Chondrocyte (in vitro differentiated cells): ENCODE data around the gene EIF5B. TPM values are rescaled to one million over a fixed set of nuclear protein-coding genes. Genes with fewer than 3 reads are reported as not detected.
A peak's percentile ranks its signal among the peaks of the same experiment; 100 is the strongest.
"Not testable (repeated sequence)": the region's sequence is repeated elsewhere in the genome, so short reads cannot be mapped to it uniquely, and the experiment has no call there.

Experiments
- DNase-seq: peaks from one replicate; pipeline ENCODE4 v3.0.0; 2021; ENCODE audit warnings: mixed read lengths, low spot score
- H3K27ac Mint-ChIP-seq: one replicate; pipeline ENCODE4 v1.8.0; 2021; ENCODE audit warnings: mild to moderate bottlenecking, moderate library complexity, mixed read lengths; ENCODE audit not compliant: unreplicated experiment
- H3K27me3 Mint-ChIP-seq: 2 replicates; pipeline ENCODE4 v1.8.0; 2021; ENCODE audit warnings: low read depth, mixed read lengths
- H3K36me3 Mint-ChIP-seq: 2 replicates; pipeline ENCODE4 v1.8.0; 2021; ENCODE audit warnings: low read depth, mixed read lengths
- H3K4me1 Mint-ChIP-seq: 2 replicates; pipeline ENCODE4 v1.8.0; 2021; ENCODE audit warnings: low read depth, mild to moderate bottlenecking, mixed read lengths
- H3K4me3 Mint-ChIP-seq: one replicate; pipeline ENCODE4 v1.8.0; 2021; ENCODE audit warnings: mild to moderate bottlenecking, moderate library complexity, mixed read lengths; ENCODE audit not compliant: unreplicated experiment
- H3K9me3 Mint-ChIP-seq: 2 replicates; pipeline ENCODE4 v1.8.0; 2021; ENCODE audit warnings: low read depth, mixed read lengths
- total RNA-seq: library from RNA; stranded (reverse); gene quantifications from 3 replicates; pipeline ENCODE4 v1.2.1, GENCODE V29; 2021
- TF ChIP-seq, protein P1 (sequence below): fragments of 200-600 bp; sonication (generic); IDR thresholded peaks from 2 replicates; pipeline ENCODE4 v1.5.0; 2021; ENCODE audit warnings: antibody characterized with exemption, mild to moderate bottlenecking, moderate library complexity

EIF5B gene
- total RNA-seq, 1 donor from 2014 or later: 35.2 TPM

DNA sequence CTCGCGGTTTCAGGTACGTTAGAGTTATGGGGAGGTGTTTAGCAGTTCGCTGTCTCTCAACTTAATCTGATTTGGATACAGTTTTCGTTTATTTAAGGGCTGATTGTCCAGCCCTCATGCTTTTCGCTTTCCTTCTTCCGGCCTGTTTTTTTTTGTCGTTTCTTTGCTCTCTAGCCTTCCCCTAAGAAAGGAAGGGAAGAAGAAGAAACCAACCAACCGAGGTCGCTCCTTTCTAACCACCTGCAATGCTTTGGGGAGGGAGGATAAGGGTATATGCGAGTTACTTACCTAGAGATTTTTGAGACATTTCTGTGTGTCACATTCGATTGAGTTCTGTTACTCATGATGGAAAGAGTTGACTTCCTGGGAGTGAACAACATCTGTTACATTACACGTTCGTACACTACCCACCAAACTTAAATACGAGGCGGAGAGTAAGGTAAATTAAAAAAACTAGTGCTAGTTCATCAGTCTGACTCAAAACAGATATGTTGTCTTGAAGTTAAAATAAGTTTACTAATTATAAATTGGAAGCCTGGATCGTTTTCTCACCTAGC, 918 bp downstream of the EIF5B start:
- TF ChIP-seq, protein P1, sequence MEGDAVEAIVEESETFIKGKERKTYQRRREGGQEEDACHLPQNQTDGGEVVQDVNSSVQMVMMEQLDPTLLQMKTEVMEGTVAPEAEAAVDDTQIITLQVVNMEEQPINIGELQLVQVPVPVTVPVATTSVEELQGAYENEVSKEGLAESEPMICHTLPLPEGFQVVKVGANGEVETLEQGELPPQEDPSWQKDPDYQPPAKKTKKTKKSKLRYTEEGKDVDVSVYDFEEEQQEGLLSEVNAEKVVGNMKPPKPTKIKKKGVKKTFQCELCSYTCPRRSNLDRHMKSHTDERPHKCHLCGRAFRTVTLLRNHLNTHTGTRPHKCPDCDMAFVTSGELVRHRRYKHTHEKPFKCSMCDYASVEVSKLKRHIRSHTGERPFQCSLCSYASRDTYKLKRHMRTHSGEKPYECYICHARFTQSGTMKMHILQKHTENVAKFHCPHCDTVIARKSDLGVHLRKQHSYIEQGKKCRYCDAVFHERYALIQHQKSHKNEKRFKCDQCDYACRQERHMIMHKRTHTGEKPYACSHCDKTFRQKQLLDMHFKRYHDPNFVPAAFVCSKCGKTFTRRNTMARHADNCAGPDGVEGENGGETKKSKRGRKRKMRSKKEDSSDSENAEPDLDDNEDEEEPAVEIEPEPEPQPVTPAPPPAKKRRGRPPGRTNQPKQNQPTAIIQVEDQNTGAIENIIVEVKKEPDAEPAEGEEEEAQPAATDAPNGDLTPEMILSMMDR: no peak
- H3K4me3 Mint-ChIP-seq: no peak overlapping the region
- no peak for DNase-seq
- peaks cover 45% of the 10 kb centered on the region for H3K4me1 Mint-ChIP-seq
- no peaks in the 10 kb centered on the region for H3K27me3 Mint-ChIP-seq
- H3K27ac Mint-ChIP-seq: no peak overlapping the region
- H3K36me3 Mint-ChIP-seq: no peaks in the 10 kb centered on the region
- no peaks in the 10 kb centered on the region for H3K9me3 Mint-ChIP-seq

DNA sequence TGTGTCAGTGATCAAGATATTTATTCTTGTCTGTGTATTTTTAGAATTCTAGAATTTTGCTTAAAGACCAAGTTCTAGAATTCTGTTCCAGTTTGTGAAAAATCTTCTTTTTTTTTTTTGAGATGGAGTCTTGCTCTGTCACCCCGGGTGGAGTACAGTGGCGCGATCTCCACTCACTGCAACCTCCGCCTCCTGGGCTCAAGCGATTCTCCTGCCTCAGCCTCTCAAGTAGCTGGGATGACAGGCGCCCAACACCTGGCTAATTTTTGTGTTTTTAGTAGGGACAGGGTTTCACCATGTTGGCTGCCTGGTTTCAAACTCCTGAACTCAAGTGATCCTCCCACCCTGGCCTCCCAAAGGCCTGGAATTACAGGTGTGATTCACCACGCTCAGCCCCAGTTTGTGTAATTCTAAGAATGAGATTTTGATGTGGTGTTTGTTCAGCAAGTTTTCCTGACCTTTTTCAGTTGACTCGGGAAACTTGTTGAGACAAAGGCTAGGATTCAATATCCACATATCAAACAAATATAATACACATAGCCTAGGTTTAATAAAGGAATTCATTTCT, 3.6 kb downstream of the EIF5B start:
- H3K4me3 Mint-ChIP-seq: no peak overlapping the region
- no peaks in the 10 kb centered on the region for H3K36me3 Mint-ChIP-seq
- no peak for DNase-seq
- TF ChIP-seq, protein P1: no peak
- peaks cover 27% of the 10 kb centered on the region for H3K4me1 Mint-ChIP-seq
- H3K27ac Mint-ChIP-seq: no peak overlapping the region
- H3K9me3 Mint-ChIP-seq: no peaks in the 10 kb centered on the region
- H3K27me3 Mint-ChIP-seq: no peaks in the 10 kb centered on the region

DNA sequence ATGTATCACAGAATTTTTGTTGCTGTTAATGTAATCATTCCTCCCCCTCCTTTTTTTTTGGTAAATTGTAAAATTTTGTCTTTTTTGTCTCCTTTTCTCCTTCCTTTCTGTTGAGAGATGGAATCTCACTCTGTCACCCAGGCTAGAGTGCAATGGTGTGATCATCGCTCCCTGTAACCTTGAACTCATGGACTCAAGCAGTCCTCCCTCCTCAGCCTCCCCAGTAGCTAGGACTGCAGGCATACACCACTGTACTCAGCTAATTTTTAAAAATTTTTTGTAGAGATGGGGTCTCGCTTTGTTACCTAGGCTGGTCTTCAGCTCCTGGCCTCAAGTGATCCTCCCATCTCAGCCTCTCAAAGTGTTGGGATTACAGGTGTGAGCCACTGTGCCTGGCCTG, 5.3 kb downstream of the EIF5B start:
- H3K4me1 Mint-ChIP-seq: peaks cover 27% of the 10 kb centered on the region
- H3K36me3 Mint-ChIP-seq: no peaks in the 10 kb centered on the region
- no peak overlapping the region for H3K4me3 Mint-ChIP-seq
- TF ChIP-seq, protein P1: no peak
- no peaks in the 10 kb centered on the region for H3K9me3 Mint-ChIP-seq
- no peak for DNase-seq
- H3K27ac Mint-ChIP-seq: peak overlapping the region; percentile 54
- H3K27me3 Mint-ChIP-seq: no peaks in the 10 kb centered on the region

GRCh38 chr2:99345446-99345845, 8.3 kb downstream of the EIF5B start:
- H3K36me3 Mint-ChIP-seq, H3K27ac Mint-ChIP-seq, DNase-seq, H3K4me3 Mint-ChIP-seq, H3K27me3 Mint-ChIP-seq, H3K9me3 Mint-ChIP-seq: not testable (repeated sequence)
- peaks cover 16% of the 10 kb centered on the region for H3K4me1 Mint-ChIP-seq

DNA sequence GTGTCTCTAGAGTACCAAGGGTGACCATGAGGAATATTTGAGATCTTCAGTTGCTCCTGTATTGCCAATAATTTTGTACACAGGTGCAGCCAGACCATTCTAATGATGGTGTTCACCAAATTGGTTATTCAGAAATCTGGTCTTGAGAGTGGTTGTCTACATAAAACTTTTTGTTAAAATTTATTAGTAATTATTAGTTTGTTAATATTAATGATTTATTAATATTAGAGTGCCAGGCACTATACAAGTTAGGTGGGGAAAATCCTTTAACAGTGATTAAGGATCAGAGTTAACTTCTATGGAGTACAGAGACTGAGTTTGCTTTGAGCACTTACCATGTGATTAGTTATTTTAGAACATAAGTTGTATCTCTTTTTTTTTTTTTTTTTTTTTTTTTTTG, 9.0 kb downstream of the EIF5B start:
- Mint-ChIP-seq H3K9me3 (no peaks in the 10 kb centered on the region), H3K4me1 (peaks cover 12% of the 10 kb centered on the region), H3K27me3 (no peaks in the 10 kb centered on the region), H3K36me3 (no peaks in the 10 kb centered on the region), H3K27ac (no peak overlapping the region), H3K4me3 (no peak overlapping the region)
- DNase-seq: no peak
- TF ChIP-seq, protein P1: no peak

DNA sequence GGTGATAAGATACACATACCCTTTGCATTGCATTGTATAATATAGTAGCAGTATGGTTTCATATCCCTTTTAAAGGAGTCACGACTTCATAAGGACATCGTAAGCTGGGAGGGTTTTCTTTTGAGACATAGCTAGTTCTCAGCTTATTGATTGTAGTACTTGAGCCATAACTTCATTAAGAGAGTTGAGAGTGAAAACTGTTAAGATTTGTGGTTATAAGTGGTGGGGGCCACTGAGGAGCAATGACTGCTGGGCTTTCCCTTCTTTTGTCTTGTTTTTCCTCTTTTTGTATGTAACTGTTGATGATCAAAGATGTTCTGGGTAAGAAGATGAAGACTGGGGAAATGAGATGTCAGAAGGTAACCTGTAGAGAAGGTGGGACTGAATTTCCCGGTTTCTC, 11.0 kb downstream of the EIF5B start:
- Mint-ChIP-seq H3K36me3 (no peaks in the 10 kb centered on the region), H3K4me1 (peaks cover 7% of the 10 kb centered on the region), H3K27ac (no peak overlapping the region), H3K9me3 (no peaks in the 10 kb centered on the region), H3K27me3 (no peaks in the 10 kb centered on the region), H3K4me3 (no peak overlapping the region)
- DNase-seq: no peak
- TF ChIP-seq, protein P1: no peak
